IPS-18c (cell line): ENCODE data around the gene IRGQ.
"Not testable (repeated sequence)": the region's sequence is repeated elsewhere in the genome, so short reads cannot be mapped to it uniquely, and the experiment has no call there.

ENCODE experiments used
- H3K4me3 ChIP-seq: 2 replicates; pipeline ENCODE4 v1.7.0; 2013; ENCODE audit warnings: low read depth, mild to moderate bottlenecking, low read length, moderate library complexity; ENCODE audit not compliant: insufficient read depth
- H3K9me3 ChIP-seq: one replicate; pipeline ENCODE4 v1.6.1; 2013; ENCODE audit warnings: mild to moderate bottlenecking, low read length, moderate library complexity; ENCODE audit not compliant: control insufficient read depth, insufficient read depth

Gene IRGQ

GRCh38 chr19:43562226-43562697 is 33.7 kb downstream of the IRGQ start:
- H3K4me3 ChIP-seq, result no peak overlapping the region
- H3K9me3 ChIP-seq, result peaks cover 2% of the 10 kb centered on the region

DNA sequence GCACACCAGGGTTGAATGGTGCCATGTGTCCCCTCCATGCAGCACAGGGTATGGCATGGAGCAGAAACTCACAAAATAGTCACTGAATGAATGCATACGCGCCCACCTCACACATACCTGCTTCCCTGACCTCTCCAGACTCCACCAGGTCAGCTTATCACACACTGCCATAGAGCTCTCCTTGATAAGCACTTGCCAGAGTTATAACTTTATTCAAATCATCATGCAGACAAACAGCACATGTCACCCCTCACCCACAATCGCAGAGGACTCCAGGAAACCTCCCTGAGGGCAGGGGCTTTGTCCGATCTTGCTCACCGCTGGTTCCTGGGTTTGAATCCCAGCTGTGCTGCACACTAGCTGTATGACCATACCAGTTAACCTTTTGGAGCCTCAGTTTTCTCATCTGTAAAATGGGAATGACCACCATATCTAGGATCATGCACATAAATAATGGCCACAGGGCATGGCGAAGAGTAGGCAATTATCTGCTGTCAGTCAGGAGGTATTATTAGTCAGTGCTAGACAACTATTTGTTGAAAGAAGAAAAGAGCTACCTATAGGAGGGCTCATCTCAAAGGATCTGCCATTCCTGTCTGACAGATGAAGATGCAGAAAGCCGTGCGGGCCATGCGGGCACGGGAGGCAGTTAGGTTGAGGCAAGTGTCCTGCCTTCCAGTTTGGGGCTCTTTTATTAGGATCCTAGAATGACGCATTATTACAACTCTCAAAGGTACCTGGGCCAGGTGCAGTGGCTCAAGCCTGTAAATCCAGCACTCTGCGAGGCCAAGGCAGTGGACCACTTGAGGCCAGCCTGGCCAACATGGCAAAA is 34.6 kb downstream of the IRGQ start:
- peaks cover 2% of the 10 kb centered on the region for H3K9me3 ChIP-seq
- no peak overlapping the region for H3K4me3 ChIP-seq

DNA sequence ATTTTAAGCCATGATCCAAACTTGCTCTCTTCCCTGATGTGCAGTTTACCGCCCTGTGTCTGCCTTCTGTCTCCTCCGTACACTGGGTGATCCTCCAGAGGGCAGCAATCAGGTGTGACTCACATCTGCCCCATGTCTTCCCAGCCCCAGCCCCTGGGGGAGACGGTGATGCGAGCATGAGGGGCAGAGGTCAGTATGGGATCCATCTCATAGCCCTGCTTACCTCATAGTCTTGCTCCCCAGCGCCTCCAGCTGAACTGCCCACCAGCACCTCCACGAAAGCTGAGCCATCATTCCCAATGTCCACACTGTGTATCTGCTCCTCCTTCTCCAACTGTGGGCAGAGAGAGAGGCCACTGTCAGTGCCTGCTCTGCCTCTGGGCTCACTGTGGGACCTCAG is 35.2 kb downstream of the IRGQ start:
- Histone ChIP-seq H3K9me3 (peaks cover 2% of the 10 kb centered on the region), H3K4me3 (no peak overlapping the region)

- H3K4me3 ChIP-seq, result no peak overlapping the region
- no peaks in the 10 kb centered on the region for H3K9me3 ChIP-seq
Measured at GRCh38 chr19:43555185-43555770, 40.7 kb downstream of the IRGQ start.

DNA sequence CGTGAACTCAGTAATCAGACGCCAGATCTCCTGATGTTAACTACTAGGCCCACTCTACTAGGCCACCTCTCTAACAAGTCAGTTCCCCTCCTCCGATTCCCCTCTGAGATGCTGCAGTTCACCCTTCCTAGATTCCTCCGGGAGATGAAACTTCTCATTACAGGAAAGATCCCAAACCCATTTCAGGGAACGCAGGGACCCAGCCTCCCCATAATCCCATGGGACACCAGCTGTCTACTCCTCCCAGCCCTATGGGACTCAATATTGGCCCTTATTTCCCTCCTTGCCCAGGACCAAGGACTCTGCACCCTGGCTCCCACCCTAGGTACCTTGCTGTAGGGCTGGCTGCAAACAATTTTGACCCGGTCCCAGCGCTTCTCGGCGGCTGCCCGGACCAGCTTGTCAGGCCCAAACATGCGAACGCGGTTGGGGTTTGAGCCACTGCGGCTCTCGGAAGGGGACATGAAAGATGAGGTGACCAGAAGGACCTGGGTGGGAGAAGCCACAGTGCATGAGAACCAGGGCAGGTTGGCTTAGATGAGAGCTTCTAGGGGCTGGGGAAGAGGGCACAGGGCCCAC is 41.5 kb downstream of the IRGQ start:
- H3K4me3 ChIP-seq, result no peak overlapping the region
- no peaks in the 10 kb centered on the region for H3K9me3 ChIP-seq

DNA sequence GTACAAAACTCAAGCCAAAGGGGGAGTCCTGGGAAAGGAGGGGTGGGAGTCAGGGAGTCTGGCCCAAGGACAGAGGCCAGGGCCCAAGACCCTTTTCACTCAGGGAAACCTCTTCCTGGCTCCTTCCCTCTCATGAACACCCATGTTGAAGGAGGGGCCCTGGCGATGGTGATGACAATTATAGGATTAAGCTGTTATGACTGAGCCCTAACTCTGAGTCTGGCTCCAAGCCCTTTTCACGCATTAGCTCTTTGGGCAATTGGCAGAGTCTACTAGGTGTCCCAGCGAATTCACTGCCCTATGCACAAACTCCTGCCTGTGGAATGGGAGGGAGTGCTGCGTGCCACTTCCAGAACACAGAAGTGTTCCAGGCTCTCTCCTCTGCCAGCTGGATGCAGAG is 42.3 kb downstream of the IRGQ start:
- Histone ChIP-seq H3K4me3 (no peak overlapping the region), H3K9me3 (no peaks in the 10 kb centered on the region)

DNA sequence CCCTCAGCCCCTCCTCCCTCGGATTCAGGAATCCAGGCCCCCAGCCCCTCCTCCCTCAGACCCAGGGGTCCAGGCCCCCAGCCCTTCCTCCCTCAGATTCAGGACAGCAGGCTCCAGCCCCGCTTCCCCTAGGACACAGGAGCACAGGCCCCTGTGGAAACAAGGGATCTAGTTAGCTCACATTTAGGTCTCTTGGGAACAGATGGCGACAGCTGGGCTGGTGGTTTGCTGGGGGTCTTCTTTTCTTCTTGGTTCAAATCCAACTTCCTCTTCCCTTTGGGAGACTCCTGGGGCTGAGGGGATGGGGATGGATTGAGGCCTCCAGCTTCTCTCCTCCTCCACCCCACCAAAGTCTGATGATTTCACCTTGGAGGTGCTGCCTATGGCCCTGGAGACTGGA is 43.3 kb downstream of the IRGQ start:
- no peak overlapping the region for H3K4me3 ChIP-seq
- no peaks in the 10 kb centered on the region for H3K9me3 ChIP-seq

- Histone ChIP-seq H3K4me3 (no peak overlapping the region), H3K9me3 (no peaks in the 10 kb centered on the region)
Measured at GRCh38 chr19:43552198-43552450, 43.8 kb downstream of the IRGQ start.

GRCh38 chr19:43551399-43552197 is 44.3 kb downstream of the IRGQ start:
- Histone ChIP-seq H3K9me3 (no peaks in the 10 kb centered on the region), H3K4me3 (no peak overlapping the region)

GRCh38 chr19:43548706-43549105 is 47.2 kb downstream of the IRGQ start:
- H3K4me3 ChIP-seq, result no peak overlapping the region
- H3K9me3 ChIP-seq, result no peaks in the 10 kb centered on the region

GRCh38 chr19:43547926-43548325 is 48.0 kb downstream of the IRGQ start:
- not testable (repeated sequence) for H3K4me3 ChIP-seq, H3K9me3 ChIP-seq

DNA sequence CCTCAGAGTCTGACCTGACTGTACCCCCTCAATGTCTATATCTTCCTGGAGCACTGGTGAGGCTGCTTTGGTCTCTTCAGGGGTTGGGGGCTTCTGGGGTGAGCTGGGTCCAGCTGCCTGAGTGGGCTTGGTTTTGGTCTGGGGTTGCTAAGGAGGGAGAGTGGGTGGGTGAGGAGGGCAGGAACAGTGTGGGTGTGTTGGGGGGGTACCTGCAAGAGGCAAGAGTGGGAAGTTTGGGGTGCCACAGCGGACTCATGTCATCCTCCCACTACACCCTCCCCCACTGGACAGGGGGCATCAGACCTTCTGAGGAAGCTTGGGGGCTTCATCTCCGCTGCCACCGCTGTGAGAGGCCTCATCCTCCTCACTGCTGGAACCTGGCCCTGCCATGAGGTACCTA is 49.4 kb downstream of the IRGQ start:
- H3K4me3 ChIP-seq, result no peak overlapping the region
- H3K9me3 ChIP-seq, result no peaks in the 10 kb centered on the region

- Histone ChIP-seq H3K9me3 (no peaks in the 10 kb centered on the region), H3K4me3 (no peak overlapping the region)
Measured at GRCh38 chr19:43545981-43546380, 50.0 kb downstream of the IRGQ start.

GRCh38 chr19:43545276-43545675 is 50.7 kb downstream of the IRGQ start:
- H3K9me3 ChIP-seq, result no peaks in the 10 kb centered on the region
- H3K4me3 ChIP-seq, result no peak overlapping the region

GRCh38 chr19:43544077-43544476 is 51.9 kb downstream of the IRGQ start:
- Histone ChIP-seq H3K9me3 (no peaks in the 10 kb centered on the region), H3K4me3 (no peak overlapping the region)

GRCh38 chr19:43541920-43542650 is 53.8 kb downstream of the IRGQ start:
- Histone ChIP-seq H3K4me3 (no peak overlapping the region), H3K9me3 (no peaks in the 10 kb centered on the region)

DNA sequence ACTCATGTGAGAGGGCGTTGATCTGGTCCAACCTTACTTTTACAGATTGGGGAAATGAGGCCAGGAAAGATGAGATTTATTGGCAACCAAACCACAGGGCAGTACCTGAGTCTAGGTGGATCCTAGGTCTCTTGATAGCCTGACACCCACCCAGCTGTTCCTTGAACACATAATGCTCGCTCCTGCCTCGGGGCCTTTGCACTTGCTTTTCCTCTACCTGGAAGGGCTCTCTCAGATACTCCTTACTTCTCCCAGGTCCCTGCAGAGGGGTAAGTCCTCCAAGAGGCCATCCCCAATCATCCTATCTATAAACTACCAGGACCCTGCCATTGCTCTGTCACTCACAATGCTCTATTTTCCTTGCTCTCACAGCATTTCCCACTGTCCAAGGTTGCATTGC is 55.6 kb downstream of the IRGQ start:
- H3K4me3 ChIP-seq, result no peak overlapping the region
- no peaks in the 10 kb centered on the region for H3K9me3 ChIP-seq
